ENCODE measurements around the gene TIMM23. TPM values are rescaled to one million over a fixed set of nuclear protein-coding genes. Genes with fewer than 3 reads are reported as not detected.

The TIMM23 gene
- total RNA-seq, 1 experiment from 2014 or later: 99.0 TPM

DNA sequence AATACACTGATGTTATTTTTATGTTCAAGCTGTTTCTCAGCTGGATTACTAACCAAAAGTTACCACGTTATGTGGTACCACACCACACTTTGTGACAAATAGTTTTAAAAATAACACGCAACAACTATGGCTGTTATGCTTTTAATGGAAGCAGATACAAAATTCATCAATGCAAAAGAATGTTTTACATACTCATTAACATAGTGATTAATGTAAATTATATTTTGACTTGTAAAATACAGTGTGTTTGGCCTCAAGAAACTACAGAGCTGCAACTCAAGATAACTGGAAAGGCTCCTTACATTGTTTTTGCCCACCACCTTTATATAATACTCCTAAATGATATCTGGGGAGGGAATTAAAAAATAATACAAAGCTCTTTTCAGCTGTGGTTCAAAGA is 32.7 kb downstream of the TIMM23 start:
- H3K27me3 Mint-ChIP-seq (ENCODE audit: low read depth): no peaks in the 10 kb centered on the region
- peaks cover 2% of the 10 kb centered on the region for H3K4me1 Mint-ChIP-seq
- peaks cover 71% of the 10 kb centered on the region for H3K36me3 Mint-ChIP-seq
- ChIA-PET POLR2A (interaction anchor here (0.6 kb wide), 1 partner anchor 22 kb away, joined by 5 read pairs; no protein-coding TSS in a partner anchor), CTCF (interaction anchor here (1.2 kb wide), 1 partner anchor 224 kb away, joined by 3 read pairs; no protein-coding TSS in a partner anchor)
- ATAC-seq (no peak), DNase-seq (ENCODE audit: low spot score) (no peak)
- TF ChIP-seq HMGA2 (CRISPR knock-in tag; IDR thresholded peaks at IDR 0.05): no peak
- H3K9me3 Mint-ChIP-seq: no peaks in the 10 kb centered on the region
- H3K27ac Mint-ChIP-seq: no peak overlapping the region; the same call in 1 of the 2 replicates
- no peak overlapping the region for H3K4me3 Mint-ChIP-seq

DNA sequence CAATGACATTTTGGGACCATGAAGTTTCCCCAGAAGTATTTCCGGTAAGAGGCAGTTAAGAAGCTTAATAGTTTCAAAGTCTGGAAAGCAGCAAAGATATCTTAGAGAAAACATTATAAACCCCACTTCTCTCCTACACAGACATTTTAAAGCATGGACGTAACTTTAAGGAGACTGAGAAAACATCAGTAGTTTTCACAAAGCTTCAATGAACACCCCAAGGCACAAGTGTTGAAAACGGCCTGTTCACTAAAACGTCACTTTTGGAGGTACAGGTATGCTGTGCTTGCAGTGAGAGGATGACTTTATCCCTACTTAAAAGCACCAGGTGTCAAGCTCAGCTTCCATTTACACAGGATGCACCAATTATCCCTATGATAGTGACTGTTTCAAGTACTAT is 33.1 kb downstream of the TIMM23 start:
- CTCF ChIA-PET: interaction anchor here (1.2 kb wide), 1 partner anchor 224 kb away, joined by 3 read pairs; no protein-coding TSS in a partner anchor
- POLR2A ChIA-PET: interaction anchor here (0.6 kb wide), 1 partner anchor 21 kb away, joined by 5 read pairs; no protein-coding TSS in a partner anchor
- H3K4me3 Mint-ChIP-seq: no peak overlapping the region
- no peaks in the 10 kb centered on the region for H3K4me1 Mint-ChIP-seq
- peaks cover 69% of the 10 kb centered on the region for H3K36me3 Mint-ChIP-seq
- no peaks in the 10 kb centered on the region for H3K9me3 Mint-ChIP-seq
- H3K27me3 Mint-ChIP-seq (ENCODE audit: low read depth): no peaks in the 10 kb centered on the region
- H3K27ac Mint-ChIP-seq: peak overlapping the region; percentile 19; the same call in 1 of the 2 replicates
- ATAC-seq: no peak
- TF ChIP-seq ATF1 (CRISPR knock-in tag; IDR thresholded peaks at IDR 0.05): no peak
- TF ChIP-seq, protein P1, sequence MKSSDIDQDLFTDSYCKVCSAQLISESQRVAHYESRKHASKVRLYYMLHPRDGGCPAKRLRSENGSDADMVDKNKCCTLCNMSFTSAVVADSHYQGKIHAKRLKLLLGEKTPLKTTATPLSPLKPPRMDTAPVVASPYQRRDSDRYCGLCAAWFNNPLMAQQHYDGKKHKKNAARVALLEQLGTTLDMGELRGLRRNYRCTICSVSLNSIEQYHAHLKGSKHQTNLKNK (CRISPR knock-in tag; IDR thresholded peaks at IDR 0.05): no peak
- no peak for TF ChIP-seq SOX15 (CRISPR knock-in tag; IDR thresholded peaks at IDR 0.05)
- no peak for TF ChIP-seq ZNF317 (CRISPR knock-in tag; IDR thresholded peaks at IDR 0.05; ENCODE audit: borderline replicate concordance, low read depth)
- TF ChIP-seq, protein P2, sequence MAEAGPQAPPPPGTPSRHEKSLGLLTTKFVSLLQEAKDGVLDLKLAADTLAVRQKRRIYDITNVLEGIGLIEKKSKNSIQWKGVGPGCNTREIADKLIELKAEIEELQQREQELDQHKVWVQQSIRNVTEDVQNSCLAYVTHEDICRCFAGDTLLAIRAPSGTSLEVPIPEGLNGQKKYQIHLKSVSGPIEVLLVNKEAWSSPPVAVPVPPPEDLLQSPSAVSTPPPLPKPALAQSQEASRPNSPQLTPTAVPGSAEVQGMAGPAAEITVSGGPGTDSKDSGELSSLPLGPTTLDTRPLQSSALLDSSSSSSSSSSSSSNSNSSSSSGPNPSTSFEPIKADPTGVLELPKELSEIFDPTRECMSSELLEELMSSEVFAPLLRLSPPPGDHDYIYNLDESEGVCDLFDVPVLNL (CRISPR knock-in tag; IDR thresholded peaks at IDR 0.05; ENCODE audit: borderline replicate concordance, low read depth): no peak
- TF ChIP-seq, protein P3, sequence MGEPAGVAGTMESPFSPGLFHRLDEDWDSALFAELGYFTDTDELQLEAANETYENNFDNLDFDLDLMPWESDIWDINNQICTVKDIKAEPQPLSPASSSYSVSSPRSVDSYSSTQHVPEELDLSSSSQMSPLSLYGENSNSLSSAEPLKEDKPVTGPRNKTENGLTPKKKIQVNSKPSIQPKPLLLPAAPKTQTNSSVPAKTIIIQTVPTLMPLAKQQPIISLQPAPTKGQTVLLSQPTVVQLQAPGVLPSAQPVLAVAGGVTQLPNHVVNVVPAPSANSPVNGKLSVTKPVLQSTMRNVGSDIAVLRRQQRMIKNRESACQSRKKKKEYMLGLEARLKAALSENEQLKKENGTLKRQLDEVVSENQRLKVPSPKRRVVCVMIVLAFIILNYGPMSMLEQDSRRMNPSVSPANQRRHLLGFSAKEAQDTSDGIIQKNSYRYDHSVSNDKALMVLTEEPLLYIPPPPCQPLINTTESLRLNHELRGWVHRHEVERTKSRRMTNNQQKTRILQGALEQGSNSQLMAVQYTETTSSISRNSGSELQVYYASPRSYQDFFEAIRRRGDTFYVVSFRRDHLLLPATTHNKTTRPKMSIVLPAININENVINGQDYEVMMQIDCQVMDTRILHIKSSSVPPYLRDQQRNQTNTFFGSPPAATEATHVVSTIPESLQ (CRISPR knock-in tag; IDR thresholded peaks at IDR 0.05): no peak
- TF ChIP-seq, protein P4, sequence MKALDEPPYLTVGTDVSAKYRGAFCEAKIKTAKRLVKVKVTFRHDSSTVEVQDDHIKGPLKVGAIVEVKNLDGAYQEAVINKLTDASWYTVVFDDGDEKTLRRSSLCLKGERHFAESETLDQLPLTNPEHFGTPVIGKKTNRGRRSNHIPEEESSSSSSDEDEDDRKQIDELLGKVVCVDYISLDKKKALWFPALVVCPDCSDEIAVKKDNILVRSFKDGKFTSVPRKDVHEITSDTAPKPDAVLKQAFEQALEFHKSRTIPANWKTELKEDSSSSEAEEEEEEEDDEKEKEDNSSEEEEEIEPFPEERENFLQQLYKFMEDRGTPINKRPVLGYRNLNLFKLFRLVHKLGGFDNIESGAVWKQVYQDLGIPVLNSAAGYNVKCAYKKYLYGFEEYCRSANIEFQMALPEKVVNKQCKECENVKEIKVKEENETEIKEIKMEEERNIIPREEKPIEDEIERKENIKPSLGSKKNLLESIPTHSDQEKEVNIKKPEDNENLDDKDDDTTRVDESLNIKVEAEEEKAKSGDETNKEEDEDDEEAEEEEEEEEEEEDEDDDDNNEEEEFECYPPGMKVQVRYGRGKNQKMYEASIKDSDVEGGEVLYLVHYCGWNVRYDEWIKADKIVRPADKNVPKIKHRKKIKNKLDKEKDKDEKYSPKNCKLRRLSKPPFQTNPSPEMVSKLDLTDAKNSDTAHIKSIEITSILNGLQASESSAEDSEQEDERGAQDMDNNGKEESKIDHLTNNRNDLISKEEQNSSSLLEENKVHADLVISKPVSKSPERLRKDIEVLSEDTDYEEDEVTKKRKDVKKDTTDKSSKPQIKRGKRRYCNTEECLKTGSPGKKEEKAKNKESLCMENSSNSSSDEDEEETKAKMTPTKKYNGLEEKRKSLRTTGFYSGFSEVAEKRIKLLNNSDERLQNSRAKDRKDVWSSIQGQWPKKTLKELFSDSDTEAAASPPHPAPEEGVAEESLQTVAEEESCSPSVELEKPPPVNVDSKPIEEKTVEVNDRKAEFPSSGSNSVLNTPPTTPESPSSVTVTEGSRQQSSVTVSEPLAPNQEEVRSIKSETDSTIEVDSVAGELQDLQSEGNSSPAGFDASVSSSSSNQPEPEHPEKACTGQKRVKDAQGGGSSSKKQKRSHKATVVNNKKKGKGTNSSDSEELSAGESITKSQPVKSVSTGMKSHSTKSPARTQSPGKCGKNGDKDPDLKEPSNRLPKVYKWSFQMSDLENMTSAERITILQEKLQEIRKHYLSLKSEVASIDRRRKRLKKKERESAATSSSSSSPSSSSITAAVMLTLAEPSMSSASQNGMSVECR (CRISPR knock-in tag; IDR thresholded peaks at IDR 0.05; ENCODE audit: borderline replicate concordance): no peak
- TF ChIP-seq ZNF416 (CRISPR knock-in tag; IDR thresholded peaks at IDR 0.05): no peak
- TF ChIP-seq TEAD1 (CRISPR knock-in tag; IDR thresholded peaks at IDR 0.05): no peak
- TF ChIP-seq, protein P5, sequence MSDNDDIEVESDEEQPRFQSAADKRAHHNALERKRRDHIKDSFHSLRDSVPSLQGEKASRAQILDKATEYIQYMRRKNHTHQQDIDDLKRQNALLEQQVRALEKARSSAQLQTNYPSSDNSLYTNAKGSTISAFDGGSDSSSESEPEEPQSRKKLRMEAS (CRISPR knock-in tag; IDR thresholded peaks at IDR 0.05): no peak
- TF ChIP-seq, protein P6, sequence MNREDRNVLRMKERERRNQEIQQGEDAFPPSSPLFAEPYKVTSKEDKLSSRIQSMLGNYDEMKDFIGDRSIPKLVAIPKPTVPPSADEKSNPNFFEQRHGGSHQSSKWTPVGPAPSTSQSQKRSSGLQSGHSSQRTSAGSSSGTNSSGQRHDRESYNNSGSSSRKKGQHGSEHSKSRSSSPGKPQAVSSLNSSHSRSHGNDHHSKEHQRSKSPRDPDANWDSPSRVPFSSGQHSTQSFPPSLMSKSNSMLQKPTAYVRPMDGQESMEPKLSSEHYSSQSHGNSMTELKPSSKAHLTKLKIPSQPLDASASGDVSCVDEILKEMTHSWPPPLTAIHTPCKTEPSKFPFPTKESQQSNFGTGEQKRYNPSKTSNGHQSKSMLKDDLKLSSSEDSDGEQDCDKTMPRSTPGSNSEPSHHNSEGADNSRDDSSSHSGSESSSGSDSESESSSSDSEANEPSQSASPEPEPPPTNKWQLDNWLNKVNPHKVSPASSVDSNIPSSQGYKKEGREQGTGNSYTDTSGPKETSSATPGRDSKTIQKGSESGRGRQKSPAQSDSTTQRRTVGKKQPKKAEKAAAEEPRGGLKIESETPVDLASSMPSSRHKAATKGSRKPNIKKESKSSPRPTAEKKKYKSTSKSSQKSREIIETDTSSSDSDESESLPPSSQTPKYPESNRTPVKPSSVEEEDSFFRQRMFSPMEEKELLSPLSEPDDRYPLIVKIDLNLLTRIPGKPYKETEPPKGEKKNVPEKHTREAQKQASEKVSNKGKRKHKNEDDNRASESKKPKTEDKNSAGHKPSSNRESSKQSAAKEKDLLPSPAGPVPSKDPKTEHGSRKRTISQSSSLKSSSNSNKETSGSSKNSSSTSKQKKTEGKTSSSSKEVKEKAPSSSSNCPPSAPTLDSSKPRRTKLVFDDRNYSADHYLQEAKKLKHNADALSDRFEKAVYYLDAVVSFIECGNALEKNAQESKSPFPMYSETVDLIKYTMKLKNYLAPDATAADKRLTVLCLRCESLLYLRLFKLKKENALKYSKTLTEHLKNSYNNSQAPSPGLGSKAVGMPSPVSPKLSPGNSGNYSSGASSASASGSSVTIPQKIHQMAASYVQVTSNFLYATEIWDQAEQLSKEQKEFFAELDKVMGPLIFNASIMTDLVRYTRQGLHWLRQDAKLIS (CRISPR knock-in tag; IDR thresholded peaks at IDR 0.05; ENCODE audit: borderline replicate concordance): no peak
- TF ChIP-seq ETV6 (CRISPR knock-in tag; IDR thresholded peaks at IDR 0.05): no peak
- TF ChIP-seq TP53 (CRISPR knock-in tag; IDR thresholded peaks at IDR 0.05): no peak
- no peak for DNase-seq (ENCODE audit: low spot score)

Measured in WTC11 (cell line).